GM19455 (cell line): ENCODE data around the gene CADM3.

Source experiments
- ATAC-seq: cut with Tn5 transposase; IDR thresholded peaks from one replicate; pipeline ENCODE4 v1.9.1; 2021; ENCODE audit not compliant: unreplicated experiment

The CADM3 gene

DNA sequence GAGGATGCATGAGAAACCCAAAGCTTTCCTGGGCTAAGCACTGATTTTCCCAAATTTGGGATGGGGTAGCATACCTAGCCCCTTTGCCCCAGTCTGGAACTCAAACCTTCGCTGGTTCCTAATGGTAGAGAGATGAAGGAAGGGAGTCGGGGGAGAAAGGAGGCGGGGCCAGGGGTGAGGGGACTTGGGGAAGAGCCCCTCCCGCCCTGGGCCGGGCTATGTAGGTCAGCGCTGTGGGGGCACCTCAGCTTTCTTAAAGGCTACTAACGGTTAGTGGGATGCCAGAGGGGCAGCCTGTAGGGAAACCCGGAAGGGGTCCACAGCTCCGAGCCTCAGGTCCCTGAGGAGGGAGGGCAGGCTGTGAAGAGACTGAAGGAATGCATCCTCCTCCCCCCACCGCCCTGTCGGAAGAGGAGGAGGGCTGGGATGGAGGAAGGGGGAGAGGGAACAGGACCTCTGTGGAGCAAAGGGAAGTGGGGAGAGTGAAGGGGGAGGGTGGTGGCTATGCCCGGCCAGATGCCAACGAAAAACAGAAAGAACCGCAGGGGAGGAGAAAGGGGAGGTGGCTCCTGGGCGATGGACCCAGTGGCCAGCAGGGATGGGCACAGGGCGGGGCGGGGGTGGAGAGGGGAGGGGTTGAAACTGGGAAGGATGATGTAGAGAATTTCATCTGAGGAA is 1.3 kb downstream of the CADM3 start:
- ATAC-seq: no peak

DNA sequence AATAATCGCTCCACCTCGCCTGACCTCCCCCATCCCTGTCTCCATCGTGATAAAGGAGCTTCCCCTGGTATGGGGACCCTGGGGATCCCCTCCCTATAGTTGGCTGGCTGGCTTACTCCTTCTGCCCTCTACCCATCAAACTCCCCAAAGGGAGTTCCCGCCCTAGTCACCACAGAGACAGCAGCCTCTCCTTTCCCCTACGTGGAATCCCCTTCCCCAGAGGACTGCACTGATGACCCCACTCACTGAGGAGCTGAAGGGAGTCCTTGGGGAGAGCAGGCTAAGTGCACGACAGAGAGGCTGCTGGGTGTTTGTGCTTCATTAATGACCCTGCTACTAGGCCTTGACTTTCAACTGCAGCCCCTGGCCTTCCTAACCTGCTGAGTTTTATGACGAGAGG is 1.9 kb downstream of the CADM3 start:
- ATAC-seq: no peak

DNA sequence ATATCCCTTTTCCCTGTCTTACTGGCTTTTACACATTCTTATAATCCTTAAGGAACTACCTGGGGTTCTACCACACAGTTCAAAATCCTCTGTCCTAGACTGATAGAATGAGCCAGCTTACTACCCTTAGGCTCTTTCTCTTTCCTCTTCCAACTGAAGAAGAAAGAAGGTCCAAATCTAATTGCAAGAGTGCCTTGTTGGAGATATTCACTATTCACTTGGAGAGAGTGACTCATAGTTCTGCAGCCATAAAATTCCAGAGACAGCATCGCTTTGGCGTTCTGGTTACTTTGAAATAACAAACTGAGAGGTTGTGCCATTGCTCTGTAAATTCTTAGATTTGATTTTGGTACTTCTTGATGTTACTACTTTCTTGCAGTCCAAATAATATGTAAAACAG is 4.2 kb downstream of the CADM3 start:
- no peak for ATAC-seq

DNA sequence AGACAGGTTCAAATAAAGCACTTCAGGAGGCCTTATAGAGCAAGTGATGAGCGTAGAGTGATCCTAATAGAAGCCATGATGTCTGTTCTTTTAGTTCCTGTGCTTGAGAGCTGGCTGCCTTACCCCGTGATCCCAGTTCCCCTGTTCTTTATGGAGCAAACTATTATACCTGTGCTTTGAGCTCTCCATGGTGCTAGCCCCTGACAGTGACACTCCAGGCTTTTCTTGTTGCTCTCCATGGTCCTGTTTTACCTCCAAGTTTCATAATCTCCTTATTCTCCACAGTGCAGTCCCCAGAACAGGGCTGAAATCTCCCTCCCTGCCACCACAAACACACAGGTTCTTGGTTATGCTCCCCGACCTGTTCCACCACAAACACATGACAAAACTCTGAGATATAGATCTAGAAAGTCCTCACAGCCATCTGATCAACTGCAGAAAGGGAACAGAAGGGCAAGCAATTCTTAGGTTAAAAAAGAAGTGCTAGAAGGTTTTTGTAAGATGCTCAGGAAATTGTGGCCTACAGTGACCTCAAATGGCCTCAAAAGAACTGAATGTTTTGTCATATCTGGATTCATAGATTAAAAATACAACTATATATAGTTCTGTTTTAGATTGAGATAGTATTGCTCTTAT is 6.0 kb downstream of the CADM3 start:
- no peak for ATAC-seq

DNA sequence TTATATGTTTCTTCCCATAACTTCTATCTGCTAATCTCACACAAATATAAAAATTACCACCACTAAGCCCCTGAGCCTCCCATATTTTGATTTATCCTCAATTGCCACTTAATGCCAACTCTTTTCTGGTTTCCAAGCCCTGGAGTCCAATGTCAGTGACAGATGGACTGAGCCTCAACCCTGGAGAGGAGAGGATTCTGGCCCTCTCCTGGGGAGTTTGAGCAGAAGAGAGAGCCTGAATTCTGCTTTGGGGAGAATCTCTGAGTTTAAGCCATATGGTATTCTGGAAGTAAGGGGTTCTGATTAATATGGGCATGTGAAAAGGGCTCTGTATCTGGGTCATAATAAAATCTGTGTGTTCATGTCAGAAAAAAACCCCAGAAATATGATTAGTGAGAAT is 8.5 kb downstream of the CADM3 start:
- ATAC-seq: no peak

DNA sequence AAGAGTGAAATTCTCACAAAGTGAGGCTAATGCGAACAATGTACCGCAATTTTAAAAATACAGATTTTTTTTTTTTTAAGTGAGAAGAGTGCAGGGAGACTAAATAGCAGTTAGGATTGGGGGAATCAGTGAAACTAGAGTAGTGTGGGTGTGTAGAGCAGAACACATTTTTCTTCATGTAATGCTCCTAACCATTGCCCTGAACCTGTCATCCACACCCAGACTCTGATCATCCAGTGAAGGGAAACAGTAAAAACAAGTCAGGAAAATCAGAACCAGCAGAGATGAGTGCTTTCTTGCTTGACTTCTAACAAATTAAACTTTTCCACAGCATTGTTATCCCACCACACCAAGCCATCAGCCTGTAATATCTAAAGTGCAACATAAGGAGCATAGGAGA is 9.1 kb downstream of the CADM3 start:
- no peak for ATAC-seq

DNA sequence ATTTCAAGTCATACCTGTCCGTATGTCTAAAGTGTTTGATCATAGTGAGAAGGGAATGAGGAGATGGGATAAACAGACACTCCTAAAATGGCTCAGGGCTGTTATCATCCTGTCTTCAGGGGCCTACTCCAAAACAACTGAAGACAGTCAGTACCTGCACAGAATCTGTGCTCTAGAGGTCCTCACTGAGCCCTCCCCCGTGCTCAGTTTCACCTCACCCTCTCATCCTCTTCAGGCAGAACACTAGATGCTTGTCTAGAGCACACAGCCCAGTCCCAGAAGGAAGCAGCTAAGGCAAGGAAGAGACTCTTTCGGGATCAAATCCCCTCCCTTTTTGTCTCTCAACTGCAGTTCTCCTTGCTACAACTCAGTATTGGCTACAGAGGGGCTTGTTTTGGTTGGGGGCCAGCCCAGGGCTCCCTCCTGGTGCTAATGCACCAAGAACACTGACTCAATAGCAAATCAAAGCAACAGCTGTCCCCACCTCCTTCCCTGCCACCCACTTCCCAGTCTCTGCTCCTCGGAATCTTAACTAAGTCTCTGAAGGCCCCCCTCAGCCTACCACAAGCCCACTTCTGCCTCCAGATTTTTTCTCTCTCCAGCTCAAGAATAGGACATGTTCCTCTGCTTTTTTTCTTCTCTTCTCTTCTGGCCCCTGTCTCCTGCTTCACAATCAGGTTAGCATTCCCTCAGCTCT is 10.1 kb downstream of the CADM3 start:
- ATAC-seq: no peak

DNA sequence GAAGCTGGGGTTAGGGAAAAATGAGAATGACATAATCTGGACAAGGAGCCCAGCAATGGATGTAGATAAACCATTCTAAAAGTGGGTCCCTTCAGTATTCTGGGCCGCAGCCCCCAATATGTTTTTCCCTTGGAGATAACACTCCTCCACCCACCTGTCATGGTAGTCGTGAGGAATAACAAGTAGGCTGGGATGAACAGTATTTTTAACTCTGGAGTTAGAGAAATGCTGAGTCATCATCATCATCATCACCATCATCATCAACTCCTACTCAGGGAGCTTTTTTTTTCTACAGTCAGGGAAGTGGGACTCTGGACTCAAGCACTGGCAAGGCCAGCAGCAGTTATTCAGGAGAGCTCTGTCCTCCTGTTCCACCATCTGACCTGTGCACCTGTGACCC is 12.8 kb downstream of the CADM3 start:
- no peak for ATAC-seq

DNA sequence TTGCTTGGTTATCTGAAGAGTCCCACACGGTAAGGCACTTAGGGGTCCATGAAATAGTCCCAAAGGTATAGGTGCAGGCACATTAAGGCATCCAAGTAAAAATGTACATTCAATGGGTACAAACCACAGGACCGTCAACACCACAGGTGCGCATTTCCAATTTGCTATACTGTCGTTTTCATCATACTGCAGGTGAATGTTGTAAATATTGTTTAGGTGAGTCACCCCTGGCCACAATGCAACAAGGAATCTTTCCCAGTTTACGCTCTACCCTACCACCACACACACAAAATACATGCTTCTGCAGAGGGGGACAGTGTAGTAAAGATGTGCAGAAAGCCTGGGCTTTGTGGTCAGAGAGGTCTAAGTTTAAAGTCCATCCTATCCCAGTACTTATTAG is 13.7 kb downstream of the CADM3 start:
- no peak for ATAC-seq

DNA sequence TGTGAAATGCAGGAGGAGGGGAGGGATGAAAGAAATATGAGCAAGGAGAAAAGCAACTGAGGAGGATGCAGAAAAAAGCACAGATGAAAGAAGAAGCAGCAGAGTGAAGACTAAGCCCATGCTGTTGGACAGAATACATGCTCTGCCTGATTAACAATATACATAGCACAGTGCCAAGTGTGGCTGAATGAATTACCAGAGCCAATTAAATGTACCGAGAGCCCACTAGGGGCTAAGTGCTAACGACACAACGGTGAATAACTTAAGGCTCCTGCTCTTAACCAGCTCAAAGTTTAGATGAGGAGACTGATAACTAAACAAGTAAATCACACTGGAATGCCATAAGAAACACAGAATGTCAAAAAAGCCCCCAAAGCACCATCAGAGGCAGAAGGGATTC is 15.6 kb downstream of the CADM3 start:
- ATAC-seq: no peak

DNA sequence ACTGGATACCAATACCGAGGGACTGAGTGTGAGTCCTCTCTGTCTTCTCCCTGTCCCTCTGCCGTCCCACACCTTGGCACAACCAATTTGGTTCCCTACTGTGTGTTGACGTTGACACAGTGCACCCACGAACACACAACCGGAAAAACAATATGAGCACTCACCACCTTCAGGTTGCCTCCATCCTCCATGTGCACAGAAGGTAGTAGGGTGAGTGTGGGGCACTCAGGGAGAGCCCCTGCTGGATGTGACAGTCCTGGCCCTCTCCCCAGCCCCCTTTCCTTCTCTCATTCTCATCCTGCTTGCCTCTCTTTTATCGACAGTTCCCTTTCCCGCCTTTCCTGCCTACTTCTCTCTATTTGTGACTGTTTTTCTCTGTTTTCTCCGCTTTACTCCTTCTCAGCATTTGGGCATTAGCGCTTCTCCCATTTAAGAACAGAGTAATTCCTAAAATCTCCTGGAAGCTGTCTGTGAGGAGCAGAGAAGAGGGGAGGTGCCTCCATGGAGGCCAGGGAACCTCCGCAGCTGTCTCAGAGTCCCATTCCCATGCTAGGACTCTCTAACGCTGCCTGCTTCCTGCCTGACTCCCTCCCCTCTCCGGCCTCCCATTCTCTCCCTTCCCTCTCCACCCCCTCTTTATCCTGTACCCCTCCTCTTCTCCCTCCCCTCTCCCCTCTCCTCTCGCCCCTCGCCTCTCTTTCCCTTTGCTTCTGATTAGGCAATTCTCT is 16.4 kb downstream of the CADM3 start:
- no peak for ATAC-seq

DNA sequence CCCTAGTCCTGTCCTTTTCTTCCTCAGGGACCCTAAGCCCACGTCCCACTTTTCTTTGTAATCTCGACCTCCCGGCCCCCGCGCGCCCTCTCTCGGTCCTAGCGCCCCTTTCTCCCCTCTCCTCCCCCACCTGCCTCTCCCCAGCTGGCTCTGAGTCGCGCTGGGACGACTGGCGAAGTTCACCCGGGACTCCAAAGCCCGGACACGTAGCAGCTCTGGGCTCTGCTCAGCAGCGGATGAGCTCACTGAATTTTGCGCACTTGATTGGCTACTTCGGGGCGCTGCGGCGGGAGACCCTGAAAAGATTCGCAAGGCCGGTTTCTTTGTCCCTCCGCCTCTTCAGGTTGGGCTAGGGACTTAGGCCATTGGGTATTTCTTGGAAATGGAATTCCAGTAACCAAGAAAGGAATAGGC is 17.0 kb downstream of the CADM3 start:
- peak; percentile 80 for ATAC-seq

DNA sequence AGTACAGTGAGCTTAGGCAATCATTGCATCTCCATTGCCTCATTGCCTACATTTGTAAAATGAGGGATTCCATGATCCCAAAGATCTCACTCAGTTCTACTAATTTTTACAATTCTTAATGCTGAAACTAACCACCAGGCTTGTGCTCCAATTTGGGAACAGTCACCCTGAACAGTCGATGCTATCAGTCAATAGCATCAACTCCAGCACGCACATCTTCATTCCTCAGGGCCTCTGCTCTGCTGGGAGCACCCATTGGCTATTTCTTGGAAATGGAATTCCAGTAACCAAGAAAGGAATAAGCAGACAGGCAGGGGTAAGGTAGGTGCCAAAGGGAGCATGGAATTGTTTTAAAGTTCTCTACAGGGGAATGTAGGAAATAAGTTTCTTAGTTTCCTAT is 19.0 kb downstream of the CADM3 start:
- ATAC-seq: no peak

DNA sequence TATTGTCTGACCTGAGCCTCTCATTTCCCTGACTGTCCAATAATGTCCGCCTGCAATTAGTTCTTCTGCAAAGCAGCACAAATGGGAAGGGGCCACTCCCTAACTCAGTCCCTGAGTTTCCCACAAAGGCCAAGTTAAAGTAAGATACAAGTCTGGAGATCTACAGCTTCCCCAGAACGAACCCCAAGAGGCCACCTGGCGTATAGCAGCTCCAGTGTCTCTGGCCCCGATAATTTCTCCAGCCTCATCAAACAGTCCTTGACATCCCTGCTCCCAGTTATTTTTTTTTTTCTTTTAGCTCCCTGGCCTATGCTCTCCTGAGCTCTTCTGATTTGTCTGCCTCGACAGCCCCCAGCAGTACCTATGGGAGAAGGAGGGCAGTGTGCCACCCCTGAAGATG is 25.1 kb downstream of the CADM3 start:
- no peak for ATAC-seq

DNA sequence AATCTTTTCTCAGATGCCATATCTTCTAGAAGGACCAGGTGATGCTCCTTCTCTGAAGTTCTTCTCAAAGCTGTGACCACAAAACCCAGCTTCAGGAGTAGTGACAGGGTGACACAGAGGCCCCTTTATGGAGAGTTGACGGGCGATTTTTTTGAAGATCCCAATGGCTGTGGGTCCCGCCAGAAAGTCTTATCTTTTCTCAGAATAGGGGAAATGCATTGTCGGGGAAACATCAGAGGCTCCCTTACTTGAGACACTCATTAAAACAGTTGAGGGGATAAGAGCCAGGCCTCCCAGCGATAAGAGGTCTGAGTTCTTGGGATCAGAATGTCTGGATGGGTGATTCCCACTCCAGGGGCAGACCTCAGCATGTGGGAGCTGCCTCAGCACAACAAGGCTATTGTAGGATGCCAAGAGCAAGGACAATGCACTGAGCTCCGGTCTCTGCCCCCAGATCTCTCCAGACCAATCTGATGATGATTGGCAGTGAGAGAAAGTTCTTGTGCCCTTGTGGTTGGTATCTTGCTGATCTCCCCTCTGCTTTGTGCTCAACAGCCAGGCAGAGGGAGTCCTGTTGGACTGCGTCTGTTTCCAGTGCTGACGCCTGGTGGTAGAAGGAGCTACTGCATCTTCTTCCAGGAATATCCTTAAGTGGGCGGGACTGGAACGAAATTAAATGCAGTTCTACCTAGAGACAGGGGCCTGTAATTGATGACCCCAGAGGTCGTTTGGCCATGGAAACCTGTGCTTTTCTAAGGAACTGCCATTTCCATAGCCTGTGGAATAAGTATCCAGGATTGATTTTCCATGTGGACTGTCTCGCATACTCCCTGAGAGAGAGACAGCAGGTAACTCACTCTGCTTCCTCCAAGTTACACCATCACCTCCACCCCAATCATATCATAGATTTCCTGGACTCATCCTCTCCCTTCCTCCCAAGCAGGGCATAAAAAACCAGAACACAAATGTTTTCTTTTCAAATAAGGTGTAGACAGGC is 26.4 kb downstream of the CADM3 start:
- peak; percentile 78 for ATAC-seq

DNA sequence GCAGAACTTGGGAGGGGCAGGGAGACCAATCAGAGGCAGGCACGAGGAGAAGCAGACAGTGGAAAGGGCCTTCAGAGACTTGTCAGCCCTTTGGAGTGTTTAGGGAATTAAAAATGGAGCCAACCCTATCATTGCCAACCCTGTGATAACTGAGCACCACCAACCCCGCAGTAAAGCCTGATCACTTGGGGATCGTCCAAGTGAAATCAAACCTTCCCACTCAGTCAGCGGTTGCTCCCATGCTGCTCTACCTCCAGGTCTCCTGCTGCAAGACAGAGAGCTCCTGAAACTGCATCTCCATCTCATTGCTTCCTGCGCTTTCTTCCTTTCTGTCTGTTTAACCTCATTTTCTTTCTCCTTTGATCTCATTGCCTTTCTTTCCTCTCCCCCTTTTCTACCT is 28.5 kb downstream of the CADM3 start:
- ATAC-seq: no peak

DNA sequence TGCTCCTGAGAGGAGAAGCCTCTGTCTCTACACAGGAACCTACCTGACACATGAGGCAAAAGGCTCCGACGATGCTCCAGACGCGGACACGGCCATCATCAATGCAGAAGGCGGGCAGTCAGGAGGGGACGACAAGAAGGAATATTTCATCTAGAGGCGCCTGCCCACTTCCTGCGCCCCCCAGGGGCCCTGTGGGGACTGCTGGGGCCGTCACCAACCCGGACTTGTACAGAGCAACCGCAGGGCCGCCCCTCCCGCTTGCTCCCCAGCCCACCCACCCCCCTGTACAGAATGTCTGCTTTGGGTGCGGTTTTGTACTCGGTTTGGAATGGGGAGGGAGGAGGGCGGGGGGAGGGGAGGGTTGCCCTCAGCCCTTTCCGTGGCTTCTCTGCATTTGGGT is 29.4 kb downstream of the CADM3 start:
- ATAC-seq: no peak

DNA sequence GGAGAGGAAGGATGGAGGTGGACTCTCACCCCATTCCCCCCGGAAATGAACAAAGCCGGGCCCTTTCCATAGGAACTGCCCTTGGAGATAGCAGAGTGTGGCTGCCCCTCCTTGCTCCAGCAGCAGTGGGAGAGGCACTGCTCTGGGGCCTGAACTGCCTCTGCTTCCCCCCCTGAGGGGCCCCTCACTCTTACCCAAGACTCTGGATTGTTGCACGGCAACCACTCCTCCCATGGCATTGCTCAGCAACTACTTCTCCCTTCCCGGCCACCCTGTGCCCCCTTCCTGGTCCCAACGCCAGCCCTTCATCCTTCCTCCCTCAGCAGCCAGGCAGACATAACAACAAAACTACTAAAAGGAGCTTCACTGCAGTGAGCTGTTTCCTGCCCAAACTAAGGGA is 30.2 kb downstream of the CADM3 start:
- ATAC-seq: no peak

DNA sequence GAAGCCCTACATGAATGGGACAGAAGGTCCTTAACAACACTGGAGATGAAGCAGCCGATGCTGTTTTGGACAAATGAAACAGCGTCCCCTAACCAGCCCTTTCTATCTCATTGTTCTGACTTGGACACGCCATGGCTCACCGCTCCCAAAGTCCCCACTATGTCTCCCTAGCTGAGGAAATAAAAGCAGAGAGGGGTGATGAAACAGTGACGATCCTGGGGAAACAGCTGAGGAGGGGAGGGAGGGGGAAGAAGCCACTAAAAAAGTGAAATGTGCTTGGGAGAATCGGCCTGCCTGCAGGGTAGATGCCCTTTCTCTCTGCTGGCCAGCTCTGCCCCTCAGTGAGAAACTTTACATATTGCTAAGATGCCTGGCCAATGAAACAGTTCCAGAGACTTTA is 32.2 kb downstream of the CADM3 start:
- no peak for ATAC-seq
